ENCODE measurements around the gene PCDHA5. TPM values are rescaled to one million over a fixed set of nuclear protein-coding genes. Genes with fewer than 3 reads are reported as not detected.
"Not testable (repeated sequence)": the region's sequence is repeated elsewhere in the genome, so short reads cannot be mapped to it uniquely, and the experiment has no call there.

Gene PCDHA5
- total RNA-seq, 1 experiment from 2014 or later, result not detected

DNA sequence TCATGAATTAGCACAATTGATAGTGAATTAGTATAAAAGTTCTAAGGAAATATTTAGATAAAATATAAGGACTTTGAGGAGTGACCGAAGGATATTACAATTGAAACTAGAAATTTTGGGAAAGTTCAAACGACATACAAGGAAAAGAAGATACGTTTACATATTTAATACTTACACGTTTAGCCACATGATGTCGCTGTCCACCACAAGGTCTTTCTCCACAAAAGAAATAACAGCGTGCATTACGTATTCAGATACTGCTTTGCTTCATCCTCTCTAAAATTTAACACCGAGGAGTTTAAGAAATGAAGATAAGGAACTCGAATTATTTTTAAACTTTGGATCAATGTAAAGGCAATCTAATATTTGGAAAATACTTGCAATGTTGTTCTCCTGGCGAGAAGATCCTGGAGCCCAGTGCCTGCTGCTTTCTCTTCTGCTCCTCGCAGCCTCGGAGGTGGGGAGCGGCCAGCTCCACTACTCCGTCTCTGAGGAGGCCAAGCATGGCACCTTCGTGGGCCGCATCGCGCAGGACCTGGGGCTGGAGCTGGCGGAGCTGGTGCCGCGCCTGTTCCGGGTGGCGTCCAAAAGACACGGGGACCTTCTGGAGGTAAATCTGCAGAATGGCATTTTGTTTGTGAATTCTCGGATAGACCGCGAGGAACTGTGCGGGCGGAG, 20.5 kb upstream of the PCDHA5 start, which contains the start of gene PCDHA3:
Gene PCDHA3 (plus strand): TSS at position 242 of the 678 bp plus-strand sequence.
- H3K9me3 Mint-ChIP-seq (ENCODE audit: unreplicated experiment), result peaks cover 17% of the 10 kb centered on the region
- H3K4me3 ChIP-seq (ENCODE audit: low read depth, low read length), result no peak within 1 kb of the TSS
- H3K27me3 Mint-ChIP-seq (ENCODE audit: insufficient read depth, unreplicated experiment), result no peaks in the 10 kb centered on the region

DNA sequence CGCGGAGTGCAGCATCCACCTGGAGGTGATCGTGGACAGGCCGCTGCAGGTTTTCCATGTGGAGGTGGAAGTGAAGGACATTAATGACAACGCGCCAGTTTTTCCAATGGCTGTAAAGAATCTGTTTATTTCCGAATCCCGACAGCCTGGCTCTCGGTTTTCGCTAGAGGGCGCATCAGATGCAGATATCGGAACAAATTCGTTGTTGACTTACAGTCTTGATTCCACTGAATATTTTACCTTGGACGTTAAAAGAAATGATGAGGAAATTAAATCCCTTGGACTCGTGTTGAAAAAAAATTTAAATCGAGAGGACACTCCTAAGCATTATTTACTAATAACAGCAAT, 19.9 kb upstream of the PCDHA5 start:
- Mint-ChIP-seq H3K4me3 (ENCODE audit: unreplicated experiment) (no peak overlapping the region), H3K27ac (ENCODE audit: unreplicated experiment) (no peak overlapping the region), H3K9me3 (ENCODE audit: unreplicated experiment) (peaks cover 17% of the 10 kb centered on the region), H3K36me3 (ENCODE audit: insufficient read depth, unreplicated experiment) (no peaks in the 10 kb centered on the region), H3K4me1 (ENCODE audit: low read depth, unreplicated experiment) (no peaks in the 10 kb centered on the region), H3K27me3 (ENCODE audit: insufficient read depth, unreplicated experiment) (no peaks in the 10 kb centered on the region)
- TF ChIP-seq, protein P1, sequence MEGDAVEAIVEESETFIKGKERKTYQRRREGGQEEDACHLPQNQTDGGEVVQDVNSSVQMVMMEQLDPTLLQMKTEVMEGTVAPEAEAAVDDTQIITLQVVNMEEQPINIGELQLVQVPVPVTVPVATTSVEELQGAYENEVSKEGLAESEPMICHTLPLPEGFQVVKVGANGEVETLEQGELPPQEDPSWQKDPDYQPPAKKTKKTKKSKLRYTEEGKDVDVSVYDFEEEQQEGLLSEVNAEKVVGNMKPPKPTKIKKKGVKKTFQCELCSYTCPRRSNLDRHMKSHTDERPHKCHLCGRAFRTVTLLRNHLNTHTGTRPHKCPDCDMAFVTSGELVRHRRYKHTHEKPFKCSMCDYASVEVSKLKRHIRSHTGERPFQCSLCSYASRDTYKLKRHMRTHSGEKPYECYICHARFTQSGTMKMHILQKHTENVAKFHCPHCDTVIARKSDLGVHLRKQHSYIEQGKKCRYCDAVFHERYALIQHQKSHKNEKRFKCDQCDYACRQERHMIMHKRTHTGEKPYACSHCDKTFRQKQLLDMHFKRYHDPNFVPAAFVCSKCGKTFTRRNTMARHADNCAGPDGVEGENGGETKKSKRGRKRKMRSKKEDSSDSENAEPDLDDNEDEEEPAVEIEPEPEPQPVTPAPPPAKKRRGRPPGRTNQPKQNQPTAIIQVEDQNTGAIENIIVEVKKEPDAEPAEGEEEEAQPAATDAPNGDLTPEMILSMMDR (IDR thresholded peaks at IDR 0.05; ENCODE audit: insufficient read depth in 1 of 2, low read depth in 1 of 2, low read length in 1 of 2, severe bottlenecking in 1 of 2, unreplicated experiment in 1 of 2), result no peak
- H3K4me1 ChIP-seq, result no peaks in the 10 kb centered on the region
- POLR2A ChIA-PET, result no interaction called here
- no peak for DNase-seq
- no TSS peak for BruUV-seq (replicated peaks)
- intact Hi-C loops (cut with micrococcal nuclease; ENCODE audit: unreplicated experiment), result no loop called here
- CTCF ChIA-PET, result no interaction called here
- no peaks in the 10 kb centered on the region for H3K36me3 ChIP-seq (ENCODE audit: control insufficient read depth, insufficient read depth, low read length)
- H3K9me3 ChIP-seq, result no peaks in the 10 kb centered on the region; the same call in 1 of the 2 replicates
- no peaks in the 10 kb centered on the region for H3K27me3 ChIP-seq (replicated peaks; ENCODE audit: control insufficient read depth, insufficient read depth, low read length)
- H3K4me3 ChIP-seq (ENCODE audit: low read depth, low read length), result no peak overlapping the region

More for the DNA sequence above, 20.5 kb upstream of the PCDHA5 start, which contains the start of gene PCDHA3:
- BruUV-seq (replicated peaks), result no TSS peak
- intact Hi-C loops (cut with micrococcal nuclease; ENCODE audit: unreplicated experiment), result no loop called here
- Histone ChIP-seq H3K36me3 (ENCODE audit: control insufficient read depth, insufficient read depth, low read length) (no peaks in the 10 kb centered on the region), H3K9me3 (no peaks in the 10 kb centered on the region; the same call in 1 of the 2 replicates), H3K4me1 (no peaks in the 10 kb centered on the region), H3K27me3 (replicated peaks; ENCODE audit: control insufficient read depth, insufficient read depth, low read length) (no peaks in the 10 kb centered on the region)
- ChIA-PET POLR2A (no interaction called here), CTCF (no interaction called here)
- no peak within 1 kb of the TSS for H3K27ac Mint-ChIP-seq (ENCODE audit: unreplicated experiment)
- no peak within 1 kb of the TSS for H3K4me3 Mint-ChIP-seq (ENCODE audit: unreplicated experiment)
- H3K36me3 Mint-ChIP-seq (ENCODE audit: insufficient read depth, unreplicated experiment), result no peaks in the 10 kb centered on the region
- TF ChIP-seq, protein P1 (IDR thresholded peaks at IDR 0.05; ENCODE audit: insufficient read depth in 1 of 2, low read depth in 1 of 2, low read length in 1 of 2, severe bottlenecking in 1 of 2, unreplicated experiment in 1 of 2), result no peak
- no peaks in the 10 kb centered on the region for H3K4me1 Mint-ChIP-seq (ENCODE audit: low read depth, unreplicated experiment)
- DNase-seq, result no peak

- H3K4me1 ChIP-seq; BruUV-seq (replicated peaks); H3K36me3 Mint-ChIP-seq (ENCODE audit: insufficient read depth, unreplicated experiment); H3K4me3 Mint-ChIP-seq (ENCODE audit: unreplicated experiment); intact Hi-C loops (cut with micrococcal nuclease; ENCODE audit: unreplicated experiment); H3K36me3 ChIP-seq (ENCODE audit: control insufficient read depth, insufficient read depth, low read length); DNase-seq; CTCF ChIA-PET; H3K27me3 Mint-ChIP-seq (ENCODE audit: insufficient read depth, unreplicated experiment); H3K27ac Mint-ChIP-seq (ENCODE audit: unreplicated experiment); POLR2A ChIA-PET; H3K4me3 ChIP-seq (ENCODE audit: low read depth, low read length); H3K27me3 ChIP-seq (replicated peaks; ENCODE audit: control insufficient read depth, insufficient read depth, low read length); H3K4me1 Mint-ChIP-seq (ENCODE audit: low read depth, unreplicated experiment); H3K9me3 ChIP-seq: not testable (repeated sequence)
- H3K9me3 Mint-ChIP-seq (ENCODE audit: unreplicated experiment), result peaks cover 17% of the 10 kb centered on the region
Measured at GRCh38 chr5:140802381-140802780, 19.0 kb upstream of the PCDHA5 start.

Data from Caco-2 (cell line).